A673 (cell line): ENCODE results near the gene CSNK1G2.

ENCODE experiments used
- CTCF ChIP-seq: fragments of 300-800, 200-600 bp; sonication (generic); conservative IDR thresholded peaks from 2 replicates; pipeline ENCODE4 v1.5.1; 2017; ENCODE audit warnings: low read depth, mild to moderate bottlenecking, antibody characterized with exemption, low read length, moderate library complexity, mixed read lengths
- EZH2 ChIP-seq: fragments of 200-600 bp; sonication (generic); IDR thresholded peaks from 2 replicates; pipeline ENCODE4 v1.6.1; 2017; ENCODE audit warnings: borderline replicate concordance, low read depth, mild to moderate bottlenecking, mixed read lengths, antibody characterized with exemption, low read length; ENCODE audit not compliant: poor library complexity, severe bottlenecking

GRCh38 chr19:1908364-1908678 is 32.7 kb upstream of the CSNK1G2 start:
- TF ChIP-seq CTCF (no peak), EZH2 (no peak)
